DND-41 (cell line): ENCODE data around the gene VAV3.
"Not testable (repeated sequence)": the region's sequence is repeated elsewhere in the genome, so short reads cannot be mapped to it uniquely, and the experiment has no call there.

ENCODE experiments used
- ATAC-seq: fragments of 200-7000 bp; cut with Tn5 transposase; 3 replicates; pipeline ENCODE4 v1.9.1; 2021; ENCODE audit warnings: low read depth; ENCODE audit not compliant: insufficient read depth
- DNase-seq: peaks from one replicate; pipeline ENCODE4 v3.0.0-alpha.2; 2020
- H2AFZ ChIP-seq: 2 replicates; pipeline ENCODE4 v1.6.0; 2012; ENCODE audit warnings: low read depth, low read length
- H3K27ac ChIP-seq: 2 replicates; pipeline ENCODE4 v1.5.1; 2012; ENCODE audit warnings: low read length, inconsistent platforms
- H3K27me3 ChIP-seq: fragments of 200-600 bp; sonication (generic); 2 replicates; pipeline ENCODE4 v1.6.0; 2012; ENCODE audit warnings: low read length, mild to moderate bottlenecking, inconsistent platforms; ENCODE audit not compliant: insufficient read depth, poor library complexity
- H3K36me3 ChIP-seq: 2 replicates; pipeline ENCODE4 v1.5.1; 2012; ENCODE audit warnings: low read length, inconsistent platforms; ENCODE audit not compliant: insufficient read depth
- H3K4me1 ChIP-seq: 2 replicates; pipeline ENCODE4 v1.5.1; 2012; ENCODE audit warnings: mild to moderate bottlenecking, low read length; ENCODE audit not compliant: insufficient read depth
- H3K4me2 ChIP-seq: 2 replicates; pipeline ENCODE4 v1.6.0; 2012; ENCODE audit warnings: mild to moderate bottlenecking, moderate library complexity, low read length, inconsistent platforms; ENCODE audit not compliant: insufficient read depth
- H3K4me3 ChIP-seq, 2 experiments: fragments of 200-600 bp in 1 of 2; shearing (Covaris generic) in 1 of 2; 2 replicates each; pipeline ENCODE4 v1.5.1; 2012 to 2016; ENCODE audit warnings: inconsistent platforms in 2 of 2, low read length in 2 of 2, mild to moderate bottlenecking in 2 of 2, low read depth in 1 of 2, moderate library complexity in 1 of 2
- H3K79me2 ChIP-seq: 2 replicates; pipeline ENCODE4 v1.6.0; 2012; ENCODE audit warnings: low read length, inconsistent platforms; ENCODE audit not compliant: insufficient read depth
- H3K9ac ChIP-seq: 2 replicates; pipeline ENCODE4 v1.6.0; 2012; ENCODE audit warnings: low read depth, mild to moderate bottlenecking, inconsistent platforms, low read length, moderate library complexity
- H3K9me3 ChIP-seq: 2 replicates; pipeline ENCODE4 v1.5.1; 2012; ENCODE audit warnings: low read length, moderate library complexity, mild to moderate bottlenecking, inconsistent platforms; ENCODE audit not compliant: insufficient read depth, severe bottlenecking
- H4K20me1 ChIP-seq: 2 replicates; pipeline ENCODE4 v1.6.0; 2012; ENCODE audit warnings: low read length; ENCODE audit not compliant: insufficient read depth
- EZH2 ChIP-seq: IDR thresholded peaks from 3 replicates; pipeline ENCODE4 v1.6.1; 2012; ENCODE audit warnings: borderline replicate concordance, low read depth, mild to moderate bottlenecking, moderate library complexity, low read length, inconsistent platforms; ENCODE audit not compliant: severe bottlenecking
- TF ChIP-seq, protein P1 (sequence below): IDR thresholded peaks from 2 replicates; pipeline ENCODE4 v1.5.1; 2012; ENCODE audit warnings: borderline replicate concordance, low read length, moderate library complexity, mild to moderate bottlenecking; ENCODE audit not compliant: poor library complexity, severe bottlenecking; ENCODE audit errors: extremely low read depth

Gene VAV3

DNA sequence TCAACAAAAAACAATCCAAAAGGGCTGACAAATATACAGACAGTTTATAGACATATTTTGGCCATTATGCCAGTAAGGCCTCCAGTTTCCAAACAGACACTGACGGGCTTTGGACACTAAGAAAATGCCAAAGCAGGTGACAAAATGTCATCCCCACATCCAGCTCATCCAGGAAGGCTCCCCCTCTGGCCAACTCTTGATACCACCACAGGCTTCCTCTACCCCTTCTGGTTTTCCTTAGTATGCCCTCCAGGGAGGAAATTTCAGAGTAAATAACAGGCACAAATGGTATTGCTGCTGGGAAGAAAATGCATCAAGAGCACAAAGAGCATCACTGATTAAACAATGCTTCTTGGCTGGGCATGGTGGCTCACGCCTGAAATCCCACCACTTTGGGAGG lies 225.3 kb downstream of the VAV3 start:
- Histone ChIP-seq H3K27ac (no peak overlapping the region), H3K9ac (no peak overlapping the region), H3K27me3 (no peaks in the 10 kb centered on the region), H3K79me2 (no peaks in the 10 kb centered on the region), H4K20me1 (no peaks in the 10 kb centered on the region), H3K4me1 (peaks cover 4% of the 10 kb centered on the region; the same call in 1 of the 2 replicates), H3K36me3 (peaks cover 29% of the 10 kb centered on the region), H3K4me3 (no peak overlapping the region), H3K4me2 (no peak overlapping the region), H3K9me3 (no peaks in the 10 kb centered on the region), H2AFZ (no peak overlapping the region)
- ATAC-seq: no peak
- TF ChIP-seq, protein P1, sequence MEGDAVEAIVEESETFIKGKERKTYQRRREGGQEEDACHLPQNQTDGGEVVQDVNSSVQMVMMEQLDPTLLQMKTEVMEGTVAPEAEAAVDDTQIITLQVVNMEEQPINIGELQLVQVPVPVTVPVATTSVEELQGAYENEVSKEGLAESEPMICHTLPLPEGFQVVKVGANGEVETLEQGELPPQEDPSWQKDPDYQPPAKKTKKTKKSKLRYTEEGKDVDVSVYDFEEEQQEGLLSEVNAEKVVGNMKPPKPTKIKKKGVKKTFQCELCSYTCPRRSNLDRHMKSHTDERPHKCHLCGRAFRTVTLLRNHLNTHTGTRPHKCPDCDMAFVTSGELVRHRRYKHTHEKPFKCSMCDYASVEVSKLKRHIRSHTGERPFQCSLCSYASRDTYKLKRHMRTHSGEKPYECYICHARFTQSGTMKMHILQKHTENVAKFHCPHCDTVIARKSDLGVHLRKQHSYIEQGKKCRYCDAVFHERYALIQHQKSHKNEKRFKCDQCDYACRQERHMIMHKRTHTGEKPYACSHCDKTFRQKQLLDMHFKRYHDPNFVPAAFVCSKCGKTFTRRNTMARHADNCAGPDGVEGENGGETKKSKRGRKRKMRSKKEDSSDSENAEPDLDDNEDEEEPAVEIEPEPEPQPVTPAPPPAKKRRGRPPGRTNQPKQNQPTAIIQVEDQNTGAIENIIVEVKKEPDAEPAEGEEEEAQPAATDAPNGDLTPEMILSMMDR: no peak
- TF ChIP-seq EZH2: no peak
- no peak for DNase-seq

DNA sequence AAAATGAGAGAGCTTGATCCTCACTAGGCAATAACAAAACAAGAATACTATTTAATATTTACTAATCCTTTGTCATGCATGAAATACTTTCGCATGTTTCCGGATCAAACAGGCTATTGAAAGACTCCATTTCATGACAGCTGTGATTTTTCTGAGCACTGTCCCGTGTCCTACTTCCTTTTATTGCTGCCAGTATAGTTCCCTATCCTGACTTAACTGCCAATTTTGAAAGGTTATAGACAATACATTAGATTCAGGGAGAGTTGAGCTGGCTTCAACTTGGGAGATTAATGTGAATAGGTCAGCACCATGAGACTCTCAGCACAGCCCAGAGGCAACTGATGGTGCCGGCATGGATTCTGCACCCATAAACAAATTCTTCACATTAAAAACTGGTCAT lies 225.8 kb downstream of the VAV3 start:
- H3K27me3 ChIP-seq: no peaks in the 10 kb centered on the region
- no peak overlapping the region for H3K9ac ChIP-seq
- no peak overlapping the region for H3K4me3 ChIP-seq
- H3K4me2 ChIP-seq: no peak overlapping the region
- peaks cover 4% of the 10 kb centered on the region; the same call in 1 of the 2 replicates for H3K4me1 ChIP-seq
- ATAC-seq (no peak), DNase-seq (no peak)
- H4K20me1 ChIP-seq: no peaks in the 10 kb centered on the region
- no peaks in the 10 kb centered on the region for H3K9me3 ChIP-seq
- no peak for TF ChIP-seq EZH2
- TF ChIP-seq, protein P1: no peak
- H3K27ac ChIP-seq: no peak overlapping the region
- H3K36me3 ChIP-seq: peaks cover 29% of the 10 kb centered on the region
- no peak overlapping the region for H2AFZ ChIP-seq
- H3K79me2 ChIP-seq: no peaks in the 10 kb centered on the region

DNA sequence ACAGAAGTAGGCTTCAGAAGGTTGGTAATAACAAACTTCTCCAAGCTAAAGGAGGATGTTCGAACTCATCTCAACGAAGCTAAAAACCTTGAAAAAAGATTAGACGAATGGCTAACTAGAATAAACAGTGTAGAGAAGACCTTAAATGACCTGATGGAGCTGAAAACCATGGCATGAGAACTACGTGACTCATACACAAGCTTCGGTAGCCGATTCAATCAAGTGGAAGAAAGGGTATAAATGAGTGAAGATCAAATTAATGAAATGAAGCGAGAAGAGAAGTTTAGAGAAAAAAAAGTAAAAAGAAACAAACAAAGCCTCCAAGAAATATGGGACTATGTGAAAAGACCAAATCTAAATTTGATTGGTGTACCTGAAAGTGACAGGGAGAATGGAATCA lies 231.6 kb downstream of the VAV3 start:
- not testable (repeated sequence) for H3K9me3 ChIP-seq, H3K4me3 ChIP-seq, H3K4me1 ChIP-seq, DNase-seq, H3K9ac ChIP-seq, H3K79me2 ChIP-seq, H3K27ac ChIP-seq, H3K27me3 ChIP-seq, H2AFZ ChIP-seq, ATAC-seq, H4K20me1 ChIP-seq, H3K4me2 ChIP-seq
- H3K36me3 ChIP-seq: peaks cover 14% of the 10 kb centered on the region

DNA sequence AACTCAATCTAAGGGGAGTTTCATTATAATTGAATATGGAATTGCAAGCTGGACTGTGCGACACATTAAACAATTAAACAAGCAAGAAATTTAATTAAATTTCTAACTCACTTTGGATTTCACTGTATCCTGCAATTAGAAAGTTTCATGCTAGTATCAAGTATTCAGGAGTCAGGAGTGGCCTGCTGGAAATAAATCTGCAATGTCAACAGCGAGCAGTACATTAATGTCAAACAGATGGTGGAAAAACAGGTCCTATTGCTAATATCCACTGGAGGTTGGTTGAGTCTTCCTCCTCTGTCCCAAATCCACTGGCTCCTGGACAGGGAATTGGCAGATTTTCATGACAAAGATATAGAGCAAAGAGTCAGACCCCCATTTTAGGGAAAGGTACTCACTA lies 237.1 kb downstream of the VAV3 start:
- no peak for DNase-seq
- no peak overlapping the region for H3K9ac ChIP-seq
- no peak overlapping the region for H3K27ac ChIP-seq
- no peak for ATAC-seq
- H3K4me1 ChIP-seq: no peaks in the 10 kb centered on the region
- no peak overlapping the region for H2AFZ ChIP-seq
- H3K4me2 ChIP-seq: no peak overlapping the region
- peaks cover 19% of the 10 kb centered on the region for H3K36me3 ChIP-seq
- TF ChIP-seq, protein P1: no peak
- H3K27me3 ChIP-seq: no peaks in the 10 kb centered on the region
- no peak overlapping the region for H3K4me3 ChIP-seq
- no peaks in the 10 kb centered on the region for H3K9me3 ChIP-seq
- no peaks in the 10 kb centered on the region for H3K79me2 ChIP-seq
- no peaks in the 10 kb centered on the region for H4K20me1 ChIP-seq
